Activated CD4-positive, alpha-beta T cell treated with anti-CD3 and anti-CD28 coated beads, Interleukin-2, Interleukin-6, amounts not matched to agents 100 ng/mL and 50 ng/mL, durations not matched to agents 16 hours and 8 hours (primary cell): ENCODE results near the gene GDF10.
A peak's percentile ranks its signal among the peaks of the same experiment; 100 is the strongest.

Source experiments
- DNase-seq: peaks from one replicate; pipeline ENCODE4 v3.0.0-alpha.2; 2020

The GDF10 gene

GRCh38 chr10:47276576-47277351, 23.2 kb upstream of the GDF10 start:
- no peak for DNase-seq

GRCh38 chr10:47277352-47278151, 22.4 kb upstream of the GDF10 start:
- DNase-seq = peak; percentile 27

- DNase-seq = no peak
Measured at GRCh38 chr10:47278152-47278473, 21.9 kb upstream of the GDF10 start.

GRCh38 chr10:47278720-47279119, 21.3 kb upstream of the GDF10 start:
- no peak for DNase-seq

GRCh38 chr10:47279276-47279675, 20.7 kb upstream of the GDF10 start:
- DNase-seq = no peak

GRCh38 chr10:47282005-47282656, 17.9 kb upstream of the GDF10 start:
- DNase-seq = no peak

GRCh38 chr10:47282657-47283018, 17.4 kb upstream of the GDF10 start:
- DNase-seq = no peak

- no peak for DNase-seq
Measured at GRCh38 chr10:47283101-47283630, 16.8 kb upstream of the GDF10 start.

- no peak for DNase-seq
Measured at GRCh38 chr10:47283848-47284247, 16.1 kb upstream of the GDF10 start.

GRCh38 chr10:47285381-47286115, 14.4 kb upstream of the GDF10 start:
- no peak for DNase-seq

- DNase-seq = no peak
Measured at GRCh38 chr10:47286116-47286505, 13.9 kb upstream of the GDF10 start.

- no peak for DNase-seq
Measured at GRCh38 chr10:47286591-47287315, 13.2 kb upstream of the GDF10 start.

GRCh38 chr10:47287365-47287802, 12.6 kb upstream of the GDF10 start:
- DNase-seq = no peak

GRCh38 chr10:47287805-47288204, 12.2 kb upstream of the GDF10 start:
- no peak for DNase-seq

GRCh38 chr10:47288236-47288635, 11.8 kb upstream of the GDF10 start:
- no peak for DNase-seq

- DNase-seq = no peak
Measured at GRCh38 chr10:47288916-47289495, 11.0 kb upstream of the GDF10 start.

- no peak for DNase-seq
Measured at GRCh38 chr10:47289921-47290320, 10.1 kb upstream of the GDF10 start.

- DNase-seq = no peak
Measured at GRCh38 chr10:47290338-47290737, 9.7 kb upstream of the GDF10 start.

GRCh38 chr10:47291682-47292081, 8.3 kb upstream of the GDF10 start:
- no peak for DNase-seq

- no peak for DNase-seq
Measured at GRCh38 chr10:47294057-47294456, 5.9 kb upstream of the GDF10 start.

- no peak for DNase-seq
Measured at GRCh38 chr10:47294501-47294900, 5.5 kb upstream of the GDF10 start.

GRCh38 chr10:47295411-47295810, 4.6 kb upstream of the GDF10 start:
- no peak for DNase-seq
